Suprapubic skin (tissue), 4 donors: ENCODE data around the gene KCNG2.

Experiments used
- CTCF ChIP-seq, 2 donors: fragments of 200-600 bp in 1 of 2; fragments of 450-650 bp in 1 of 2; sonication (generic) in 1 of 2; IDR thresholded peaks; one replicate each; pipeline ENCODE4 v1.5.1; 2016 to 2019; ENCODE audit warnings: antibody characterized with exemption in 2 of 2, mild to moderate bottlenecking in 1 of 2, moderate library complexity in 1 of 2
- EP300 ChIP-seq: sonication (generic); formaldehyde crosslinking; IDR thresholded peaks from one replicate; pipeline ENCODE4 v1.6.1; 2017; ENCODE audit warnings: antibody characterized with exemption
- POLR2AphosphoS5 ChIP-seq, 3 donors: sonication (generic); formaldehyde crosslinking; IDR thresholded peaks; one replicate each; pipeline ENCODE4 v1.6.1; 2017; ENCODE audit warnings: antibody characterized with exemption in 3 of 3

DNA sequence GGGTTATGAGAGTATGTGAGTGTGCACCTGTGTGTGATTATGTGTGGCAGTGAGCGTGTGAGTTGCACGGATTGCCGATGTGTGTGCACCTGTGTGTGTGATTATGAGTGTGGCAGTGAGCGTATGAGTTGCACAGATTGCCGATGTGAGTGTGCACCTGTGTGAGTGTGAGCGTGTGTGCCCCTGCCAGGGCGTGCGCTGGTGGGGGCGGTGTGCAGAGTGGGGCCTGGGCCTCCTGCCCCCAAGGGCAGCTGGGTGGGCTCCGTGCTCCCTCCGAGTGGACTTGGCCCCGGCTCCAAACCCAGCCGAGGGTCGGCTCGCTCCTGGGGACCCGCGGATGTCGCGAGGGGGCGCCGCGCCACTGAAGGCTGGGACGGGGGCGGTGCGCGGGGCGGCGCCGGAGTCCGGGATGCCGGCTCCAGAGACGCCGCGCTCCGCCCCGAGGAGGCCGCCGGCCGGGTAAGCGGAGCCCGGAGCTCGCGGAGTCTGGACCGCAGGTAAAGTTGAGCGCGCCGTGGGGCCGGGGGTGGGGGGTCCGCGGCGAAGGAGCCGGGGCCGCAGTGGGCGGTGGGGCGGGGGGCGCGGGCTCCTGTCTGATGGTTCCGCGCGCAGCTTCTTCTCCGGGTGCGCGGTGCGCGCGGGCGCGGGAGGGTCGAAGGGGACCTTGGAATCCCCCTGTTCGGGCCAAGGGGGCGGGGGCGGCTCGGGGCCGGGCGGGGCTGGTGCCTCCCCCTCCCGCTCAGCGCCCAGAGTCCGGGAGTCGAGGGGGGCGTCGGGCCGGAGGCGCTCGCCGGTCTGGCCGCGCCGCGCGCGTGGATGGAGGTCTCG lies at the start of gene KCNG2:
- TF ChIP-seq CTCF (IDR thresholded peaks at IDR 0.05) (no peak), POLR2AphosphoS5 (IDR thresholded peaks at IDR 0.05) (no peak), EP300 (no peak)
